Lung (tissue), 12 donors: ENCODE data around the gene EPHA1. TPM values are rescaled to one million over a fixed set of nuclear protein-coding genes. Genes with fewer than 3 reads are reported as not detected.
A peak's percentile ranks its signal among the peaks of the same experiment; 100 is the strongest.
"Not testable (repeated sequence)": the region's sequence is repeated elsewhere in the genome, so short reads cannot be mapped to it uniquely, and the experiment has no call there.

Experiments used
- ATAC-seq: fragments of 200-7000 bp; cut with Tn5 transposase; one replicate; pipeline ENCODE4 v1.9.1; 2020; ENCODE audit warnings: moderate number of reproducible peaks; ENCODE audit not compliant: insufficient read depth, low FRiP score
- DNase-seq, 3 donors: peaks; one replicate each; pipeline ENCODE4 v3.0.0-alpha.2; 2013 to 2017
- H3K27ac ChIP-seq, 2 donors: one replicate each; pipeline ENCODE4 v1.5.1; 2013; ENCODE audit warnings: mild to moderate bottlenecking in 2 of 2, moderate library complexity in 2 of 2, control low read depth in 1 of 2, inconsistent platforms in 1 of 2, low read depth in 1 of 2, low read length in 1 of 2
- H3K27me3 ChIP-seq, 3 donors: one replicate each; pipeline ENCODE4 v1.5.1; 2013; ENCODE audit warnings: low read length in 2 of 3; ENCODE audit not compliant: control insufficient read depth in 3 of 3, insufficient read depth in 3 of 3
- H3K36me3 ChIP-seq, 4 donors: one replicate each; pipeline ENCODE4 v1.5.1; 2013; ENCODE audit warnings: low read length in 4 of 4, mild to moderate bottlenecking in 1 of 4, moderate library complexity in 1 of 4; ENCODE audit not compliant: control insufficient read depth in 4 of 4, insufficient read depth in 4 of 4
- H3K4me1 ChIP-seq, 5 donors: one replicate each; pipeline ENCODE4 v1.5.1; 2013; ENCODE audit warnings: low read length in 5 of 5, mild to moderate bottlenecking in 2 of 5, moderate library complexity in 1 of 5; ENCODE audit not compliant: control insufficient read depth in 5 of 5, insufficient read depth in 5 of 5
- H3K4me3 ChIP-seq: one replicate; pipeline ENCODE4 v1.5.1; 2013; ENCODE audit warnings: mild to moderate bottlenecking, control low read depth, moderate library complexity
- H3K9ac ChIP-seq, 2 donors: one replicate each; pipeline ENCODE4 v1.5.1; 2013; ENCODE audit warnings: low read length in 2 of 2, control low read depth in 1 of 2; ENCODE audit not compliant: insufficient read depth in 1 of 2
- H3K9me3 ChIP-seq, 4 donors: one replicate each; pipeline ENCODE4 v1.5.1; 2013; ENCODE audit warnings: low read length in 3 of 4, mild to moderate bottlenecking in 1 of 4, moderate library complexity in 1 of 4; ENCODE audit not compliant: control insufficient read depth in 4 of 4, insufficient read depth in 3 of 4
- CTCF ChIP-seq: IDR thresholded peaks from 2 replicates; pipeline ENCODE4 v1.5.1; 2012; ENCODE audit warnings: mild to moderate bottlenecking; ENCODE audit errors: control extremely low read depth, extremely low read depth
- WGBS, 2 donors: extraction: QIAGEN DNeasy Blood & Tissue Kit; methylation state at CpG; one replicate each; pipeline ENCODE4 v1.1.7; 2013; 5-methylcytosine and 5-hydroxymethylcytosine counted together
- polyA plus RNA-seq, 2 donors: library from polyadenylated mRNA; stranded (reverse); fragments of 200-250 nt; gene quantifications; one replicate each; pipeline ENCODE4 v1.2.1, GENCODE V29; 2013
- total RNA-seq, 2 donors: library from RNA; depleted of rRNA in 1 of 2; stranded (reverse); fragments of >200 nt in 1 of 2; gene quantifications; one replicate each; pipeline ENCODE4 v1.2.1, GENCODE V29; 2014 to 2021
- donor health status: control.
- donor health status: control.
- donor health status: Bipolar disorder and iron deficiency.
- donor health status: healthy.
- donor health status: DM: yes; HTN: yes; CAD: no.

Gene EPHA1
- total and polyA plus RNA-seq, 4 donors: 4.2 to 13.3 (median 5.9) TPM

- TF ChIP-seq CTCF: no peak
- Histone ChIP-seq H3K9me3 (no peaks in the 10 kb centered on the region), H3K27me3 (peaks cover 0 to 3% (median 0%) of the 10 kb centered on the region in 3 donors), H3K36me3 (no peaks in the 10 kb centered on the region), H3K4me3 (no peak overlapping the region), H3K4me1 (peaks cover 0 to 14% (median 0%) of the 10 kb centered on the region in 5 donors), H3K9ac (no peak overlapping the region), H3K27ac (no peak overlapping the region)
- DNase-seq (no peak), ATAC-seq (no peak)
- 3 to 12% methylated on average over 1 of the region's 1 CpG for WGBS, 2 donors
Observed at GRCh38 chr7:143417734-143418383, 9.2 kb upstream of the EPHA1 start.

GRCh38 chr7:143416565-143417149 is 8.0 kb upstream of the EPHA1 start:
- H3K36me3 ChIP-seq: no peaks in the 10 kb centered on the region
- no peaks in the 10 kb centered on the region for H3K9me3 ChIP-seq
- ATAC-seq (peak; percentile 60), DNase-seq (peak; percentile 17 to 78 (median 75))
- peak; percentile 56 for TF ChIP-seq CTCF
- H3K27me3 ChIP-seq: peaks cover 0 to 3% (median 0%) of the 10 kb centered on the region in 3 donors
- 8 to 13% methylated on average over 3 of the region's 3 CpGs for WGBS, 2 donors
- no peak overlapping the region for H3K4me3 ChIP-seq
- peaks cover 0 to 18% (median 0%) of the 10 kb centered on the region in 5 donors for H3K4me1 ChIP-seq
- no peak overlapping the region for H3K27ac ChIP-seq
- H3K9ac ChIP-seq: no peak overlapping the region

GRCh38 chr7:143415742-143416397 is 7.2 kb upstream of the EPHA1 start:
- Histone ChIP-seq H3K4me3 (no peak overlapping the region), H3K27me3 (peaks cover 0 to 3% (median 0%) of the 10 kb centered on the region in 3 donors), H3K9ac (no peak overlapping the region), H3K4me1 (peaks cover 0 to 24% (median 3%) of the 10 kb centered on the region in 5 donors), H3K27ac (no peak overlapping the region), H3K36me3 (no peaks in the 10 kb centered on the region), H3K9me3 (no peaks in the 10 kb centered on the region)
- peak; percentile 48 for ATAC-seq
- 72 to 87% methylated on average over 8 of the region's 8 CpGs for WGBS, 2 donors
- TF ChIP-seq CTCF: no peak
- DNase-seq: no peak

GRCh38 chr7:143415209-143415608 is 6.6 kb upstream of the EPHA1 start:
- H3K4me1 ChIP-seq: peaks cover 0 to 30% (median 6%) of the 10 kb centered on the region in 5 donors
- H3K27me3 ChIP-seq, H3K36me3 ChIP-seq, ATAC-seq, H3K27ac ChIP-seq, DNase-seq, H3K9me3 ChIP-seq, H3K4me3 ChIP-seq, H3K9ac ChIP-seq: not testable (repeated sequence)
- WGBS, 2 donors: 71 to 74% methylated on average over 7 of the region's 7 CpGs
